Measurements from ENCODE around the gene CLP1. TPM values are rescaled to one million over a fixed set of nuclear protein-coding genes. Genes with fewer than 3 reads are reported as not detected.
"Not testable (repeated sequence)": the region's sequence is repeated elsewhere in the genome, so short reads cannot be mapped to it uniquely, and the experiment has no call there.

CLP1 gene
- total RNA-seq, 2 experiments from 2014 or later: 21.8 to 24.2 TPM

GRCh38 chr11:57679396-57679795 is 21.8 kb downstream of the CLP1 start:
- intact Hi-C loops (cut with DNase I, micrococcal nuclease): no loop called here
- no peaks in the 10 kb centered on the region for H3K9me3 ChIP-seq (ENCODE audit: control insufficient read depth in 1 of 2, insufficient read depth in 1 of 2, low read length in 2 of 2)
- peaks cover 78% of the 10 kb centered on the region for H3K36me3 ChIP-seq (ENCODE audit: insufficient read depth, low read length)
- Mint-ChIP-seq H3K27me3 (no peaks in the 10 kb centered on the region), H3K9me3 (no peaks in the 10 kb centered on the region), H3K4me1 (ENCODE audit: low read depth) (peaks cover 65% of the 10 kb centered on the region), H3K4me3 (no peak overlapping the region), H3K27ac (peak overlapping the region; percentile 70), H3K36me3 (ENCODE audit: low read depth) (peaks cover 76% of the 10 kb centered on the region)
- H3K27me3 ChIP-seq (ENCODE audit: control insufficient read depth in 1 of 2, insufficient read depth in 2 of 2, low read length in 2 of 2): no peaks in the 10 kb centered on the region
- ATAC-seq (ENCODE audit: poor library complexity) (no peak), DNase-seq (no peak)
- H3K27ac ChIP-seq (ENCODE audit: low read depth in 1 of 2, low read length in 2 of 2): no peak overlapping the region
- POLR2A ChIA-PET: no interaction called here
- CTCF ChIA-PET: interaction anchor here (1.9 kb wide), 1 partner anchor 122 kb away, joined by 5 read pairs; no protein-coding TSS in a partner anchor
- peaks cover 36% of the 10 kb centered on the region for H3K4me1 ChIP-seq (ENCODE audit: insufficient read depth, low read length)
- TF ChIP-seq, protein P1, sequence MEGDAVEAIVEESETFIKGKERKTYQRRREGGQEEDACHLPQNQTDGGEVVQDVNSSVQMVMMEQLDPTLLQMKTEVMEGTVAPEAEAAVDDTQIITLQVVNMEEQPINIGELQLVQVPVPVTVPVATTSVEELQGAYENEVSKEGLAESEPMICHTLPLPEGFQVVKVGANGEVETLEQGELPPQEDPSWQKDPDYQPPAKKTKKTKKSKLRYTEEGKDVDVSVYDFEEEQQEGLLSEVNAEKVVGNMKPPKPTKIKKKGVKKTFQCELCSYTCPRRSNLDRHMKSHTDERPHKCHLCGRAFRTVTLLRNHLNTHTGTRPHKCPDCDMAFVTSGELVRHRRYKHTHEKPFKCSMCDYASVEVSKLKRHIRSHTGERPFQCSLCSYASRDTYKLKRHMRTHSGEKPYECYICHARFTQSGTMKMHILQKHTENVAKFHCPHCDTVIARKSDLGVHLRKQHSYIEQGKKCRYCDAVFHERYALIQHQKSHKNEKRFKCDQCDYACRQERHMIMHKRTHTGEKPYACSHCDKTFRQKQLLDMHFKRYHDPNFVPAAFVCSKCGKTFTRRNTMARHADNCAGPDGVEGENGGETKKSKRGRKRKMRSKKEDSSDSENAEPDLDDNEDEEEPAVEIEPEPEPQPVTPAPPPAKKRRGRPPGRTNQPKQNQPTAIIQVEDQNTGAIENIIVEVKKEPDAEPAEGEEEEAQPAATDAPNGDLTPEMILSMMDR (IDR thresholded peaks at IDR 0.05): no peak
- no peak overlapping the region for H3K4me3 ChIP-seq (ENCODE audit: low read length)

DNA sequence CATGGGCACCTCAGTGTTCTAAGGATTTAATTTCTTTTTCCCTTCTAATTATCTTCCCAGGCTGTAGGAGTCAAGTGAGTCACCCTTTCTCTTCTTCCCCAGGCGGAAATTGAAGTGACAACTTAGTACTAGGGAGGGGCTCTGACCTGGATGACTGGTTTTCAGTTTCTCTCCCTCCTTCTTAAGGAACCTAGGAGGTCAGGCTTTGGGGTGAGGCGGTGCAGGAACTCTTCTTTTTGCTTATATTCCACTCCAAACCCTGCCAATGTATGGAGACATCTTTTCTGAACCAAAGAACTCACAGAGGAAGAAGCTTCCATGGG is 23.0 kb downstream of the CLP1 start:
- H3K4me1 Mint-ChIP-seq (ENCODE audit: low read depth): peaks cover 53% of the 10 kb centered on the region
- H3K4me3 ChIP-seq (ENCODE audit: low read length): no peak overlapping the region
- intact Hi-C loops (cut with DNase I, micrococcal nuclease): no loop called here
- TF ChIP-seq, protein P1 (IDR thresholded peaks at IDR 0.05): no peak
- DNase-seq (no peak), ATAC-seq (ENCODE audit: poor library complexity) (no peak)
- ChIA-PET CTCF (interaction anchor here (1.9 kb wide), 1 partner anchor 120 kb away, joined by 5 read pairs; no protein-coding TSS in a partner anchor), POLR2A (no interaction called here)
- no peaks in the 10 kb centered on the region for H3K27me3 ChIP-seq (ENCODE audit: control insufficient read depth in 1 of 2, insufficient read depth in 2 of 2, low read length in 2 of 2)
- no peaks in the 10 kb centered on the region for H3K9me3 ChIP-seq (ENCODE audit: control insufficient read depth in 1 of 2, insufficient read depth in 1 of 2, low read length in 2 of 2)
- H3K36me3 Mint-ChIP-seq (ENCODE audit: low read depth): peaks cover 76% of the 10 kb centered on the region
- H3K27me3 Mint-ChIP-seq: no peaks in the 10 kb centered on the region
- peak overlapping the region in 1 of 2 donors; percentile 18 for H3K27ac ChIP-seq (ENCODE audit: low read depth in 1 of 2, low read length in 2 of 2)
- no peaks in the 10 kb centered on the region for H3K9me3 Mint-ChIP-seq
- peaks cover 30% of the 10 kb centered on the region for H3K4me1 ChIP-seq (ENCODE audit: insufficient read depth, low read length)
- peak overlapping the region; percentile 70 for H3K27ac Mint-ChIP-seq
- H3K36me3 ChIP-seq (ENCODE audit: insufficient read depth, low read length): peaks cover 78% of the 10 kb centered on the region
- no peak overlapping the region for H3K4me3 Mint-ChIP-seq

DNA sequence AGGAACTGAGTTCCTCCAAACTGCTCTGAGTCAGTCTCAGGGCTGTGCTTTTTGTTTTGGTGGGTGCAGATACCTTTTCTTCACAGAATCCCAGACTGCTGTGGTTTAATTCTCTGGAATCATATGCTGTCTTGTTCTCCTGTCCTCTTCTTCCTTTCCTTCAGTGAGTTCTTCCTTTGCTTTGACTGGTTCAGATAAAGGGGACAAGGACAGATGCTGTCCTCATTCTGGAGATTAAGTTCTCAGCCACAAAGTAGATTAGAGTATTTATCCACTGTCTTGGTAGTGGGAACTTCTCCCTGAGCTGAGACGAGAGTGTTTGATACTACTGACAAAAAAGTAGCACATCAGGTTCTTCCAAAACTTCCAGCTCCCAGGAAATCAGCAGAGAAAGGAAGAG is 23.6 kb downstream of the CLP1 start:
- H3K36me3 ChIP-seq (ENCODE audit: insufficient read depth, low read length): peaks cover 78% of the 10 kb centered on the region
- peaks cover 47% of the 10 kb centered on the region for H3K4me1 Mint-ChIP-seq (ENCODE audit: low read depth)
- ATAC-seq (ENCODE audit: poor library complexity): no peak

GRCh38 chr11:57690474-57690873 is 32.9 kb downstream of the CLP1 start:
- H3K4me1 Mint-ChIP-seq (ENCODE audit: low read depth); H3K9me3 Mint-ChIP-seq; H3K27ac Mint-ChIP-seq: not testable (repeated sequence)

More for the DNA sequence above, 23.6 kb downstream of the CLP1 start:
- CTCF ChIA-PET: interaction anchor here (1.9 kb wide), 1 partner anchor 120 kb away, joined by 5 read pairs; no protein-coding TSS in a partner anchor
- Mint-ChIP-seq H3K36me3 (ENCODE audit: low read depth) (peaks cover 75% of the 10 kb centered on the region), H3K27me3 (no peaks in the 10 kb centered on the region), H3K9me3 (no peaks in the 10 kb centered on the region), H3K27ac (peak overlapping the region; percentile 70), H3K4me3 (no peak overlapping the region)
- no peaks in the 10 kb centered on the region for H3K9me3 ChIP-seq (ENCODE audit: control insufficient read depth in 1 of 2, insufficient read depth in 1 of 2, low read length in 2 of 2)
- H3K27me3 ChIP-seq (ENCODE audit: control insufficient read depth in 1 of 2, insufficient read depth in 2 of 2, low read length in 2 of 2): no peaks in the 10 kb centered on the region
- peak overlapping the region in 1 of 2 donors; percentile 18 for H3K27ac ChIP-seq (ENCODE audit: low read depth in 1 of 2, low read length in 2 of 2)
- intact Hi-C loops (cut with DNase I, micrococcal nuclease): no loop called here
- POLR2A ChIA-PET: no interaction called here
- TF ChIP-seq, protein P1 (IDR thresholded peaks at IDR 0.05): no peak
- peaks cover 25% of the 10 kb centered on the region for H3K4me1 ChIP-seq (ENCODE audit: insufficient read depth, low read length)
- H3K4me3 ChIP-seq (ENCODE audit: low read length): no peak overlapping the region
- no peak for DNase-seq

More at GRCh38 chr11:57690474-57690873, 32.9 kb downstream of the CLP1 start:
- H3K27ac ChIP-seq (ENCODE audit: low read depth in 1 of 2, low read length in 2 of 2); POLR2A ChIA-PET; CTCF ChIA-PET; H3K4me3 ChIP-seq (ENCODE audit: low read length); H3K4me3 Mint-ChIP-seq; H3K27me3 Mint-ChIP-seq; H3K9me3 ChIP-seq (ENCODE audit: control insufficient read depth in 1 of 2, insufficient read depth in 1 of 2, low read length in 2 of 2); ATAC-seq (ENCODE audit: poor library complexity); intact Hi-C loops (cut with DNase I, micrococcal nuclease); H3K4me1 ChIP-seq (ENCODE audit: insufficient read depth, low read length); H3K27me3 ChIP-seq (ENCODE audit: control insufficient read depth in 1 of 2, insufficient read depth in 2 of 2, low read length in 2 of 2); DNase-seq: not testable (repeated sequence)
- peaks cover 91% of the 10 kb centered on the region for H3K36me3 ChIP-seq (ENCODE audit: insufficient read depth, low read length)
- peaks cover 92% of the 10 kb centered on the region for H3K36me3 Mint-ChIP-seq (ENCODE audit: low read depth)
